ENCODE data around the gene PHTF2.

Gene PHTF2

DNA sequence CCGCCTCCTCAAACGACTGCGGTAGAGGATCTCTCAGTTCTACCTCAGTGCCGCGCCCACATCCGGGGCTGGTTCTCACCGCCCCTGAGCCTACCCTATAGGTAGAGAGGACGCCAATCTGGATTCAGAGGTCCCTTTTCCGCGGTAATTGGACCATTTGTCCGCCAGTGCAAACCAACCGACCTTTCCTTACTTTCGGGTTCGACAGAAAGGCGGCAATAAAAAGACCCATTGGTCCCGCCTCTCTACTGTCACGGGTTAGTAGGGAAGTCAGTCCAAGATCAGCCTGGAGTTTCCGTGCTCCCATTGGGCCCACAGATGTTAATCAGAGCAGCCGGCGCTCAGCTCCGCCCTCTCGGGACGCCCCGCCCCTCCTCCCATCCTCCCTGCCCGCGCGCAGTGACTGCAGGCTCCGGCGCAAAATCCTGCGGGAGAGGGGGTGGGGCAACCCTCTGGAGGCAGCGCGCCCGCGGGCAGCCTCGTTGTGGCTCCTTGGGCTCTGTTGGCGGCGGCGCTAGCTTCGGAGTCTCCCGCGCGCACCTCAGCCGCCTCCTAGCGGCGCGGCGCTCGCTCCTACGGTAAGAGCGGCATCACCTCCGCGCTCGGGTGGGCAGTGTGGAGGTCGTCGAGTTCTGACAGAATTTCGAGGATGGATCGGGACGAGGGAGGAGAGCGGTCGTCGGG is at the start of gene PHTF2, which contains the start of gene TMEM60:
Gene PHTF2, plus strand, starts transcription at position 380 of the 684 bp plus-strand sequence.
Gene TMEM60, minus strand, starts transcription at position 41 of the 684 bp plus-strand sequence. CDS start 4,061 bp downstream, outside the sequence.
- H3K4me3 ChIP-seq (ENCODE audit: low read depth, low read length) = peak within 1 kb of the TSS; percentile 96
- TF ChIP-seq, protein P1, sequence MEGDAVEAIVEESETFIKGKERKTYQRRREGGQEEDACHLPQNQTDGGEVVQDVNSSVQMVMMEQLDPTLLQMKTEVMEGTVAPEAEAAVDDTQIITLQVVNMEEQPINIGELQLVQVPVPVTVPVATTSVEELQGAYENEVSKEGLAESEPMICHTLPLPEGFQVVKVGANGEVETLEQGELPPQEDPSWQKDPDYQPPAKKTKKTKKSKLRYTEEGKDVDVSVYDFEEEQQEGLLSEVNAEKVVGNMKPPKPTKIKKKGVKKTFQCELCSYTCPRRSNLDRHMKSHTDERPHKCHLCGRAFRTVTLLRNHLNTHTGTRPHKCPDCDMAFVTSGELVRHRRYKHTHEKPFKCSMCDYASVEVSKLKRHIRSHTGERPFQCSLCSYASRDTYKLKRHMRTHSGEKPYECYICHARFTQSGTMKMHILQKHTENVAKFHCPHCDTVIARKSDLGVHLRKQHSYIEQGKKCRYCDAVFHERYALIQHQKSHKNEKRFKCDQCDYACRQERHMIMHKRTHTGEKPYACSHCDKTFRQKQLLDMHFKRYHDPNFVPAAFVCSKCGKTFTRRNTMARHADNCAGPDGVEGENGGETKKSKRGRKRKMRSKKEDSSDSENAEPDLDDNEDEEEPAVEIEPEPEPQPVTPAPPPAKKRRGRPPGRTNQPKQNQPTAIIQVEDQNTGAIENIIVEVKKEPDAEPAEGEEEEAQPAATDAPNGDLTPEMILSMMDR (IDR thresholded peaks at IDR 0.05; ENCODE audit: low read depth, low read length) = peak; percentile 48

DNA sequence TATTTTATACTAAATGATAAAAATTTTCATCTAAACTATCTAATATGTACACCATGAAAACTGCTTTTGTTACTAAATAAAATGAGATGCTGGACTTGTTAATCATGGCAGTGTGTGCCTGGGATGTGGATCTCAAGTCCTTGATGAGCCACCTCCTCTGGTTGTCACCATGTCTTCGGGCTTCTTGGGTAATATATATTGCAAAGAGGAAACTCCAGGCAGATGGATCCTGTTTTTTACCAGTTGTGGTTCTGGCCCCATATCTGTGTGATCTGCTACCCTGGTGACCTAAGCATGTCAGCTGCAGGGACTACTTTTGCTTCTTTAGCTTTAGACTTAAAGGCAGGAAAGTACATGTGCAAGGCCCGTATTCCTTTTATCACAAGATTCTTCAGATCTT is 46.6 kb upstream of the PHTF2 start:
- no peak overlapping the region for H3K4me3 ChIP-seq (ENCODE audit: low read depth, low read length)
- TF ChIP-seq, protein P1 (IDR thresholded peaks at IDR 0.05; ENCODE audit: low read depth, low read length) = no peak

DNA sequence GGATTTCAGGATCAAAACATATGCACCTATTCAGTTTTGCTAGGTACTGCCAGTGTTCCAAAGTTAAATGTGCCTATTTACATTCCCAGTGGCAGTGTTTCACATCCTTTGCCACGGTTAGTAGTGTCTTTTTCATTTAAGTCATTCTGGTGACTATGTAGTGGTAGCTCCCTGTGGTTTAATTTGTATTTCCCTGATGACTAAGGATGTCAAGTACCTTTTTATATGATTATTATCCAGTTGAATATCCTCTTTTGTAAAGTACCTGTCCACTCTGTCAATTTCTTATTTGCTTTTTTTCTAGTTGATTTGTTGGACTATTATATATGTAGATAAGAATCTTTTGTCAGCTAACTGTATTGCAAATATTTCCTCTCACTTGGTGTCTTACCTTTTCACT is 45.4 kb upstream of the PHTF2 start:
- no peak overlapping the region for H3K4me3 ChIP-seq (ENCODE audit: low read depth, low read length)
- TF ChIP-seq, protein P1 (IDR thresholded peaks at IDR 0.05; ENCODE audit: low read depth, low read length) = no peak

DNA sequence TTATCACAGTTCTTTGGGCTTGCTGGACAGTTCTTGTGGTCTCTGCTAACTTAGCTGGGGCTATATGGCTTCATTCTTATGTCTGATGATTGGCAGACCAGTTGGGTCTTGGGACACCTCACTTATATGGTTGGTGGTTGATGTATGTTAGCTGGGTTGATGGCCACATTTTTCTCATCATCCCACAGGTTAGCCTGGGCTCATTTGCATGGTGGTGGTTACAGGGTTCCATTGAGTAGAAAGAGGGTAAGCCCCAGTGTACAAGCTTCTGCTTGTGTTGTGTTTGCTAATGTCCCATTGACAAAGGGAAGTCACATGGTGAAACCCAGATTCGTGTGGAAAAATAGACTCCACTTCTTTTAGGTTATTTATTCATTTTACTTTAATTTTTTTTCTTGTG is 41.0 kb upstream of the PHTF2 start:
- H3K4me3 ChIP-seq (ENCODE audit: low read depth, low read length) = no peak overlapping the region
- TF ChIP-seq, protein P1 (IDR thresholded peaks at IDR 0.05; ENCODE audit: low read depth, low read length) = no peak

DNA sequence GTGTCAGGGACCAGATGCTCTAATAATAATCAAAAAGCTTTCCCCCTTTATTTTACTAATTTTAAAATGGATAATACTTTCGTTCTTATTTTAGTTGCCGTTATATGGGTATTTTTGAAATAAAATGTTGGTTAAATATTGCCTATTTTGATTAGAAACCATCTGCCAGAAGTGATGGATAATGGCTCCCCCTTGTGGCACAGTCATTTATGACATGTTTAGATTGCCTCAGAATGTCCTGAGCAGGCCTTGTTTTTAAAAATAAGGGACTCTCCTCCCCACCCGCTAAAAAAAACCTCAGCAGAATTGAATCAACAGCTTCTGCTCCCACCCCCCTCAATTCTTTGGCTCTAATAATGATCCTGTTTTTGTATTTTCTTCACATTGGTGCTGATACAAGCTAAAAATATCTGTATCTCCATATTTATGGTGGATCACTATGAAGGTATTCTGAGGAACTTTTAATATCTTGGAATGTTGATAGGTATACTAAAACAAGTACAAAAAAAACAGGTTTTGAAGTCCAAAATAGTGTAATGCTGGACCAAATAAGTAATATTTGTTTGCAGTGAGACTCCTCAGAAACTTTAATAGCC is 39.2 kb upstream of the PHTF2 start:
- TF ChIP-seq, protein P1 (IDR thresholded peaks at IDR 0.05; ENCODE audit: low read depth, low read length) = peak; percentile 56; the same call in 1 of the 2 replicates
- H3K4me3 ChIP-seq (ENCODE audit: low read depth, low read length) = no peak overlapping the region

DNA sequence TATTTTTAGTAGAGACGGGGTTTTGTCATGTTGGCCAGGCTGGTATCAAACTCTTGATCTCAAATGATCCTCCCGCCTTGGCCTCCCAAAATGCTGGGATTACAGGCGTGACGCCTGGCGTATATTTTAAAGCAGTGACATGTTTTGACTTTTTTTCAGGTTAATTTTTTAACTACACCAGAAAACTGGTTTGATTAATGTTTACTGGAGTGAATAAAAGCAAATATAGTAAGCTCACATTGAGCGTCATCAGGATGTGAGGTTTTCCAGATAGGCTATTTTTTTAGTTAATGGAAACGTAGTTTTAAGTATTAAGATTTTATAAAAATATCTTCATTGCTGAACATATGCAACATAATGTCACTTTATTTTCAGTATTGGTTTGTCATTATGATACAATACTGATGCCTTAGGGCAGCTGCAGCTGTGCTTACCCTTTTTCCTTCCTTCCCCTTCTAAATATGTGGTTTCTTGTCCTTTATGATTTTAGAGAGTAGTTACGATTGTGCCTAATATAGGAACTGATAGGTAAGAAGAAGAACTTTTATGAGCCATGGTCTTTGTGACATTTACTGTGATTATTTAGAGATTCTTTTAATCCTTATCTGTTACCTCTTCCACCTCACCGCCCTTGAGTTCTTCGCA is 37.6 kb upstream of the PHTF2 start:
- H3K4me3 ChIP-seq (ENCODE audit: low read depth, low read length) = no peak overlapping the region
- TF ChIP-seq, protein P1 (IDR thresholded peaks at IDR 0.05; ENCODE audit: low read depth, low read length) = no peak

DNA sequence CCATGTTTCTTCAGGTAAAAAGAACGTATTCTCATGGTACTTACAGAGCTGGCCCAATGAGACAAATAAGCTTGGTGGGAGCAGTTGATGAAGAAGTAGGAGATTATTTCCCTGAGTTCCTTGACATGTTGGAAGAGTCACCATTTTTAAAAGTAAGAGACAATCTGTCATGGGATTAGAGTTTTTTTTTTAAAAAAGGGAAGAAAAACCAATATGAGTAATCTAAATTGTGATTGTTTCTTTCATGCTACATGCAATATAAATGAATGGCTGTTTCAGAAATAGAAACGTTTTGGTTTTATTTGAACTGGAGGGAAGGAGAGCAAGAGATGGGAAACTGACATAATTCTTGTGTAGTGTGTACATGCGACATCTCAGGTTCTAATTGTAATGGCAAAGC is 33.1 kb upstream of the PHTF2 start:
- no peak overlapping the region for H3K4me3 ChIP-seq (ENCODE audit: low read depth, low read length)
- TF ChIP-seq, protein P1 (IDR thresholded peaks at IDR 0.05; ENCODE audit: low read depth, low read length) = no peak
